OCI-LY1 (cell line): ENCODE data around the gene ESR1.

Experiments
- H2AFZ ChIP-seq: fragments of 200-600 bp; sonication (generic), shearing (Covaris generic); 2 replicates; pipeline ENCODE4 v1.6.0; 2014; ENCODE audit warnings: antibody characterized with exemption, mild to moderate bottlenecking, low read length
- H3F3A ChIP-seq: fragments of 200-600 bp; sonication (generic), shearing (Covaris generic); 2 replicates; pipeline ENCODE4 v1.6.0; 2014; ENCODE audit warnings: mild to moderate bottlenecking, antibody characterized with exemption, low read length, moderate library complexity; ENCODE audit not compliant: insufficient read depth
- H3K27ac ChIP-seq: fragments of 200-600 bp; sonication (generic); 2 replicates; pipeline ENCODE4 v1.5.1; 2014; ENCODE audit warnings: low read length, mixed run types, mild to moderate bottlenecking, low read depth; ENCODE audit not compliant: poor library complexity, severe bottlenecking
- H3K27me3 ChIP-seq: fragments of 200-600 bp; sonication (generic); 2 replicates; pipeline ENCODE4 v1.6.0; 2014; ENCODE audit warnings: antibody characterized with exemption, mild to moderate bottlenecking, low read length, moderate library complexity; ENCODE audit not compliant: insufficient read depth
- H3K36me3 ChIP-seq: fragments of 200-600 bp; sonication (generic); 2 replicates; pipeline ENCODE4 v1.6.1; 2014; ENCODE audit warnings: mild to moderate bottlenecking, antibody characterized with exemption, low read length, moderate library complexity, mixed read lengths; ENCODE audit not compliant: insufficient read depth
- H3K4me1 ChIP-seq: fragments of 200-600 bp; sonication (generic); 2 replicates; pipeline ENCODE4 v1.5.1; 2014; ENCODE audit warnings: mild to moderate bottlenecking, low read length, moderate library complexity; ENCODE audit not compliant: insufficient read depth, severe bottlenecking
- H3K4me2 ChIP-seq: fragments of 200-600 bp; sonication (generic), shearing (Covaris generic); 2 replicates; pipeline ENCODE4 v1.6.1; 2014; ENCODE audit warnings: low read length
- H3K4me3 ChIP-seq: fragments of 200-600 bp; sonication (generic); 2 replicates; pipeline ENCODE4 v1.5.1; 2014; ENCODE audit warnings: low read length, low read depth, mild to moderate bottlenecking, mixed read lengths; ENCODE audit not compliant: poor library complexity, severe bottlenecking
- H3K79me2 ChIP-seq: fragments of 200-600 bp; shearing (Covaris generic); 2 replicates; pipeline ENCODE4 v1.6.1; 2016; ENCODE audit warnings: mixed run types, low read length, mixed read lengths; ENCODE audit not compliant: insufficient read depth
- H3K9ac ChIP-seq: fragments of 200-600 bp; sonication (generic), shearing (Covaris generic); 2 replicates; pipeline ENCODE4 v1.6.1; 2014; ENCODE audit warnings: mild to moderate bottlenecking, low read length, mixed read lengths
- H3K9me2 ChIP-seq: fragments of 200-600 bp; sonication (generic), shearing (Covaris generic); 2 replicates; pipeline ENCODE4 v1.6.1; 2014; ENCODE audit warnings: low read depth, mild to moderate bottlenecking, low read length, mixed read lengths
- H3K9me3 ChIP-seq: fragments of 200-600 bp; shearing (Covaris generic); 2 replicates; pipeline ENCODE4 v1.6.1; 2014; ENCODE audit warnings: low read length, mixed read lengths
- H4K20me1 ChIP-seq: fragments of 200-600 bp; sonication (generic), shearing (Covaris generic); 2 replicates; pipeline ENCODE4 v1.6.0; 2016; ENCODE audit warnings: mild to moderate bottlenecking, low read length; ENCODE audit not compliant: insufficient read depth
- EZH2 ChIP-seq: fragments of 200-600 bp; sonication (generic), shearing (Covaris generic); IDR thresholded peaks from 2 replicates; pipeline ENCODE4 v1.8.0; 2017; ENCODE audit warnings: borderline replicate concordance, mixed run types, mild to moderate bottlenecking, antibody characterized with exemption, low read length, moderate library complexity, mixed read lengths
- TF ChIP-seq, protein P1 (sequence below): fragments of 200-600 bp; sonication (generic), shearing (Covaris generic); IDR thresholded peaks from 2 replicates; pipeline ENCODE4 v1.5.1; 2017; ENCODE audit warnings: mild to moderate bottlenecking, antibody characterized with exemption, low read length, moderate library complexity, mixed read lengths

The ESR1 gene

DNA sequence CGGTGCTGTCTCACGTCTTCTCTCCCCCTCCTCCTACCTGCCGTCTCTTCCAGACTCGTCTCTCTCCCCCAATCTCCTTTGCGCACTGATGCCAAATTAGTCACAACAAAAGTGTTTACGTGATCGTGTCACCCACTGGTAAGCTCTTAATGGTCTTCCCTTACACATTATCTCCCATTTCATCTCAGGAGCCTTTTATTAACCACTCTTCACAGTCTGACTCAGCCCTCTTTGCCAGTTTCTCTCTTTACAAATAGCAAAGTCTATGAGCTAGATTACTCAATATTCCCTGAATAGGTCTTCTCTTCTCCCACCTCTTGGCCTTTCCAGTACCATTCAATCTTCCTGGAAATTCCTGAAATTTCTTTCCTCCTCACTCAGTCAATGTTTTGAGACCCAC, 247.0 kb downstream of the ESR1 start:
- no peak overlapping the region for H3K4me2 ChIP-seq

DNA sequence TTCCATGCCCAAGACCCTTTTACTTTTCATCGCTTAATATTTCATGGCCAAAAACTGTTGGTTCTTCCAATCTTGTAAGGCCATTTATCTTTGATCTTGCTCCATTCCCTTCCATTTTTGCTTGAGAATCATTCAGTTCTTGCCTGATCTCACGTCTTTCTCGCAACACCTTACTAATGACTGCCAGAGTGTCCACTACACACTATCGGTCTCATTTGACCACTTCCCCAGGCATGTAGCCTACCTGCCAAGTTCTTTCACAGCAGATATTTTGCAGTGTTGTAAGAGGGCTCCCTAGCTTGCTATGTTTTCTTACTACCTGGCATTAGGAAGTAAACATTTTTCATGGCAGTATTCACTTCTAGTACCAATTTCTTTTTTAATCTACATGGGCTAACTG, 248.0 kb downstream of the ESR1 start:
- no peak overlapping the region for H3K9ac ChIP-seq
- H2AFZ ChIP-seq, result no peak overlapping the region
- H3F3A ChIP-seq, result no peaks in the 10 kb centered on the region
- H3K27me3 ChIP-seq, result no peaks in the 10 kb centered on the region
- no peak overlapping the region for H3K27ac ChIP-seq
- TF ChIP-seq, protein P1, sequence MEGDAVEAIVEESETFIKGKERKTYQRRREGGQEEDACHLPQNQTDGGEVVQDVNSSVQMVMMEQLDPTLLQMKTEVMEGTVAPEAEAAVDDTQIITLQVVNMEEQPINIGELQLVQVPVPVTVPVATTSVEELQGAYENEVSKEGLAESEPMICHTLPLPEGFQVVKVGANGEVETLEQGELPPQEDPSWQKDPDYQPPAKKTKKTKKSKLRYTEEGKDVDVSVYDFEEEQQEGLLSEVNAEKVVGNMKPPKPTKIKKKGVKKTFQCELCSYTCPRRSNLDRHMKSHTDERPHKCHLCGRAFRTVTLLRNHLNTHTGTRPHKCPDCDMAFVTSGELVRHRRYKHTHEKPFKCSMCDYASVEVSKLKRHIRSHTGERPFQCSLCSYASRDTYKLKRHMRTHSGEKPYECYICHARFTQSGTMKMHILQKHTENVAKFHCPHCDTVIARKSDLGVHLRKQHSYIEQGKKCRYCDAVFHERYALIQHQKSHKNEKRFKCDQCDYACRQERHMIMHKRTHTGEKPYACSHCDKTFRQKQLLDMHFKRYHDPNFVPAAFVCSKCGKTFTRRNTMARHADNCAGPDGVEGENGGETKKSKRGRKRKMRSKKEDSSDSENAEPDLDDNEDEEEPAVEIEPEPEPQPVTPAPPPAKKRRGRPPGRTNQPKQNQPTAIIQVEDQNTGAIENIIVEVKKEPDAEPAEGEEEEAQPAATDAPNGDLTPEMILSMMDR, result no peak
- no peak for TF ChIP-seq EZH2
- no peaks in the 10 kb centered on the region for H3K36me3 ChIP-seq
- no peak overlapping the region for H3K4me2 ChIP-seq
- H3K79me2 ChIP-seq, result no peaks in the 10 kb centered on the region
- no peak overlapping the region for H3K4me3 ChIP-seq
- no peaks in the 10 kb centered on the region for H3K9me2 ChIP-seq
- H3K4me1 ChIP-seq, result no peaks in the 10 kb centered on the region
- H4K20me1 ChIP-seq, result no peaks in the 10 kb centered on the region
- H3K9me3 ChIP-seq, result no peaks in the 10 kb centered on the region

More for the DNA sequence above, 247.0 kb downstream of the ESR1 start:
- no peaks in the 10 kb centered on the region for H3K27me3 ChIP-seq
- H3F3A ChIP-seq, result no peaks in the 10 kb centered on the region
- no peaks in the 10 kb centered on the region for H3K9me3 ChIP-seq
- H2AFZ ChIP-seq, result no peak overlapping the region
- H3K4me3 ChIP-seq, result no peak overlapping the region
- H3K9ac ChIP-seq, result no peak overlapping the region
- H3K79me2 ChIP-seq, result no peaks in the 10 kb centered on the region
- no peaks in the 10 kb centered on the region for H4K20me1 ChIP-seq
- H3K9me2 ChIP-seq, result no peaks in the 10 kb centered on the region
- H3K4me1 ChIP-seq, result no peaks in the 10 kb centered on the region
- H3K27ac ChIP-seq, result no peak overlapping the region
- H3K36me3 ChIP-seq, result no peaks in the 10 kb centered on the region
- no peak for TF ChIP-seq EZH2
- TF ChIP-seq, protein P1, result no peak

GRCh38 chr6:152057832-152058498, 250.5 kb downstream of the ESR1 start:
- Histone ChIP-seq H3K79me2 (no peaks in the 10 kb centered on the region), H3K36me3 (no peaks in the 10 kb centered on the region), H3K27me3 (no peaks in the 10 kb centered on the region), H3K9ac (no peak overlapping the region), H3F3A (no peaks in the 10 kb centered on the region), H3K4me3 (no peak overlapping the region), H4K20me1 (no peaks in the 10 kb centered on the region), H2AFZ (no peak overlapping the region), H3K27ac (no peak overlapping the region), H3K4me1 (no peaks in the 10 kb centered on the region), H3K9me3 (no peaks in the 10 kb centered on the region), H3K4me2 (no peak overlapping the region), H3K9me2 (no peaks in the 10 kb centered on the region)
- TF ChIP-seq, protein P1, result no peak
- TF ChIP-seq EZH2, result no peak
